PC-9 (cell line): Measurements from ENCODE around the gene UST. TPM values are rescaled to one million over a fixed set of nuclear protein-coding genes. Genes with fewer than 3 reads are reported as not detected.
"Not testable (repeated sequence)": the region's sequence is repeated elsewhere in the genome, so short reads cannot be mapped to it uniquely, and the experiment has no call there.

Experiments used
- BruUV-seq: library from RNA; stranded (reverse); fragments of 400-500 nt; replicated peaks from 2 replicates; lab custom pipeline; 2021; lab: Mats Ljungman, UMichigan
- CTCF ChIA-PET: fragments of 300-600 bp; sonication (Branson Sonifier 250); formaldehyde crosslinking; loops from one replicate; lab custom pipeline; 2022; ENCODE audit warnings: antibody characterized with exemption; lab: Charles Lee
- POLR2A ChIA-PET: fragments of 300-600 bp; sonication (Branson Sonifier 250); formaldehyde crosslinking; loops from one replicate; lab custom pipeline; 2022; ENCODE audit warnings: antibody characterized with exemption; ENCODE audit not compliant: unreplicated experiment; lab: Charles Lee
- DNase-seq, 2 experiments: peaks; one replicate each; pipeline versions ENCODE4 v3.0.0 to v3.0.0-alpha.2; 2015 to 2022; ENCODE audit warnings: mixed read lengths in 1 of 2
- H2AFZ ChIP-seq: fragments of 200-600 bp; sonication (generic); 2 replicates; pipeline ENCODE4 v1.8.1; 2017; ENCODE audit warnings: antibody characterized with exemption
- H3F3A ChIP-seq: fragments of 200-600 bp; sonication (generic); 2 replicates; pipeline ENCODE4 v1.8.1; 2017; ENCODE audit warnings: antibody characterized with exemption, mild to moderate bottlenecking, low read depth; ENCODE audit not compliant: insufficient read depth
- H3K27ac ChIP-seq: fragments of 200-600 bp; sonication (generic); 2 replicates; pipeline ENCODE4 v1.6.1; 2016; ENCODE audit warnings: mixed run types
- H3K27me3 ChIP-seq: fragments of 200-600 bp; sonication (generic); 2 replicates; pipeline ENCODE4 v1.6.1; 2016; ENCODE audit warnings: low read depth, mixed run types; ENCODE audit not compliant: insufficient read depth
- H3K36me3 ChIP-seq: fragments of 200-600 bp; sonication (generic); 2 replicates; pipeline ENCODE4 v1.6.1; 2016; ENCODE audit warnings: low read depth, mixed run types
- H3K4me1 ChIP-seq: fragments of 200-600 bp; sonication (generic); replicated peaks from 2 replicates; pipeline ENCODE4 v1.6.1; 2016; ENCODE audit warnings: mixed run types; ENCODE audit not compliant: insufficient read depth
- H3K4me2 ChIP-seq: fragments of 200-600 bp; sonication (generic); 2 replicates; pipeline ENCODE4 v1.6.1; 2017; ENCODE audit warnings: mixed run types
- H3K4me3 ChIP-seq: fragments of 200-600 bp; sonication (generic); 2 replicates; pipeline ENCODE4 v1.6.1; 2016; ENCODE audit warnings: mixed run types
- H3K79me2 ChIP-seq: fragments of 200-600 bp; sonication (generic); 2 replicates; pipeline ENCODE4 v1.6.1; 2017; ENCODE audit warnings: low read depth, mixed run types
- H3K9me2 ChIP-seq: fragments of 200-600 bp; sonication (generic); 2 replicates; pipeline ENCODE4 v1.8.1; 2017; ENCODE audit warnings: mild to moderate bottlenecking; ENCODE audit not compliant: insufficient read depth
- H3K9me3 ChIP-seq: fragments of 200-600 bp; sonication (generic); 2 replicates; pipeline ENCODE4 v1.8.1; 2016; ENCODE audit warnings: low read depth; ENCODE audit not compliant: insufficient read depth
- H4K20me1 ChIP-seq: fragments of 200-600 bp; sonication (generic); 2 replicates; pipeline ENCODE4 v1.8.1; 2017; ENCODE audit not compliant: insufficient read depth
- CTCF ChIP-seq: fragments of 200-600 bp; sonication (generic); conservative IDR thresholded peaks from 2 replicates; pipeline ENCODE4 v1.6.1; 2017; ENCODE audit warnings: mixed run types, antibody characterized with exemption, mild to moderate bottlenecking, moderate library complexity
- EZH2 ChIP-seq: fragments of 200-600 bp; sonication (generic); IDR thresholded peaks from 2 replicates; pipeline ENCODE4 v1.8.0; 2017; ENCODE audit warnings: antibody characterized with exemption, low read depth
- intact Hi-C: fragments of 100-400 bp; cut with micrococcal nuclease; formaldehyde crosslinking; loops from one replicate; pipeline ENCODE4 v1.10.0; 2022; ENCODE audit not compliant: unreplicated experiment
- total RNA-seq: library from RNA; stranded (reverse); gene quantifications from 2 replicates; pipeline ENCODE4 v1.2.3, GENCODE V29; 2021

The UST gene
- total RNA-seq, 1 experiment from 2014 or later, result 4.2 TPM

DNA sequence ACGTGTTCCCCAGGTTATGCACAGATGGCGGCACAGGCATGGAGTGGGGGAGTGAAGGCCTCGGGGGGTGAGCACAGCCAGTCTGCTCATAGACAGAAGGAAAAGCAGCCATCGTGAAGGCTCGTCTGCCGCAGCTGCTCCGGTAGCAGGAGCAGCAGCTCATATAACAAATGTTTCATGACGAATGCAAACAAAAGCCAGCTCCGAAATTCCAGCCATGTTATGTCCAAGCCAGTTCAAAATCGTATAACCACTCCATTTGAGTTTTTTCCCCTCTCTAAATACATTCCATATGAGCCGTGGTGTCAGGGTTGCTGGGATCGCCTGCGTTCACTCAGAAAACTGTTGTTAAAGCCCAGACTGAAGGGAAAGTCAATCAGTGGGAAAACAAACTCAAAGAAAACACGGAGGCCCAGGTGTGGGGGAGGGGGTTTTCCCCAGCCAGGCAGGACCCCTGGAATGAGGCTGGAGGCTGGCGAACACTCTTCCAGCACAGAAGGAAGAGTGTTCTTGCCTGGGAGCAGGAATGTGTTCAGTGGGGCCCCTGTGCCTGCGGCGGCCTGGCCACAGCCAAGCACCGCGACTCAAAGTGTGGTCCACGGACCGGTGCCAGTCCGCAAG lies 290.3 kb downstream of the UST start:
- no peaks in the 10 kb centered on the region for H3K9me3 ChIP-seq
- peaks cover 26% of the 10 kb centered on the region for H3K4me1 ChIP-seq
- DNase-seq, result no peak
- no TSS peak for BruUV-seq
- H3K4me3 ChIP-seq, result no peak overlapping the region
- POLR2A ChIA-PET, result no interaction called here
- no peaks in the 10 kb centered on the region for H3K27me3 ChIP-seq
- no peaks in the 10 kb centered on the region for H4K20me1 ChIP-seq
- H3K36me3 ChIP-seq, result no peaks in the 10 kb centered on the region
- TF ChIP-seq CTCF (no peak), EZH2 (no peak)
- H2AFZ ChIP-seq, result no peak overlapping the region
- no peaks in the 10 kb centered on the region for H3K79me2 ChIP-seq
- intact Hi-C loops, result no loop called here
- H3K27ac ChIP-seq, result no peak overlapping the region
- H3K9me2 ChIP-seq, result no peaks in the 10 kb centered on the region
- H3K4me2 ChIP-seq, result no peak overlapping the region
- H3F3A ChIP-seq, result peaks cover 23% of the 10 kb centered on the region
- CTCF ChIA-PET, result no interaction called here

DNA sequence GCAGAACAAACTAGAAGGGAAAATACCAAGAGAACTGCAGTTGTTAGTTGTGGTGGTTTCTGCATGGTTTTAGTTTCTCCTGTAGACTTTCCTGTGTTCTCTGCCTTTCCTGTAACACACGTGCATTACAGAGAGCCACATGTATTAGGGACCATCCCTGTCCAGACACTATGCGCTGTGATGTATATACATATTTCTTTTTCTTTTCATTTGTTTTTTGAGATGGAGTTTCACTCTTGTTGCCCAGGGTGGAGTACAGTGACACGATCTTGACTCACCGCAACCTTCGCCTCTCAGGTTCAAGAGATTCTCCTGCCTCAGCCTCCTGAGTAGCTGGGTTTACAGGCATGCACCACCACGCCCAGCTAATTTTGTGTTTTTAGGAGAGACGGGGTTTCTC lies 292.2 kb downstream of the UST start:
- H3K9me2 ChIP-seq, H3K4me2 ChIP-seq, POLR2A ChIA-PET, CTCF ChIA-PET, BruUV-seq, DNase-seq, H3K9me3 ChIP-seq, H2AFZ ChIP-seq, H3K27me3 ChIP-seq, H3K4me1 ChIP-seq, H3F3A ChIP-seq, H3K79me2 ChIP-seq, H4K20me1 ChIP-seq, H3K36me3 ChIP-seq, H3K27ac ChIP-seq, H3K4me3 ChIP-seq, intact Hi-C loops: not testable (repeated sequence)

- POLR2A ChIA-PET, result no interaction called here
- Histone ChIP-seq H3K9me3 (no peaks in the 10 kb centered on the region), H3K9me2 (no peaks in the 10 kb centered on the region), H3K4me2 (no peak overlapping the region), H3K4me1 (peaks cover 4% of the 10 kb centered on the region; the same call in 1 of the 2 replicates), H3F3A (no peaks in the 10 kb centered on the region), H3K36me3 (no peaks in the 10 kb centered on the region), H3K4me3 (no peak overlapping the region), H4K20me1 (no peaks in the 10 kb centered on the region), H3K27me3 (no peaks in the 10 kb centered on the region), H2AFZ (no peak overlapping the region), H3K27ac (no peak overlapping the region), H3K79me2 (no peaks in the 10 kb centered on the region)
- BruUV-seq, result no TSS peak
- no peak for DNase-seq
- TF ChIP-seq EZH2, result no peak
- TF ChIP-seq CTCF, result no peak
- CTCF ChIA-PET, result no interaction called here
- intact Hi-C loops, result no loop called here
Measured at GRCh38 chr6:149041953-149042352, 295.1 kb downstream of the UST start.
